Skeletal muscle tissue (tissue), 4 donors: ENCODE results near the gene SND1. TPM values are rescaled to one million over a fixed set of nuclear protein-coding genes. Genes with fewer than 3 reads are reported as not detected.

ENCODE experiments used
- H3K27ac ChIP-seq: one replicate; pipeline ENCODE4 v1.7.0; 2013; ENCODE audit warnings: mild to moderate bottlenecking, low read depth, low read length, inconsistent platforms
- H3K27me3 ChIP-seq, 3 donors: one replicate each; pipeline ENCODE4 v1.7.0; 2013; ENCODE audit warnings: low read length in 3 of 3; ENCODE audit not compliant: control insufficient read depth in 3 of 3, insufficient read depth in 3 of 3
- H3K36me3 ChIP-seq, 3 donors: one replicate each; pipeline ENCODE4 v1.7.0; 2013; ENCODE audit warnings: low read length in 3 of 3; ENCODE audit not compliant: control insufficient read depth in 3 of 3, insufficient read depth in 3 of 3
- H3K4me1 ChIP-seq, 3 donors: one replicate each; pipeline ENCODE4 v1.7.0; 2013; ENCODE audit warnings: low read length in 3 of 3, mild to moderate bottlenecking in 3 of 3; ENCODE audit not compliant: control insufficient read depth in 3 of 3, insufficient read depth in 3 of 3
- H3K4me3 ChIP-seq, 3 donors: one replicate each; pipeline ENCODE4 v1.7.0; 2013; ENCODE audit warnings: low read length in 3 of 3
- H3K9ac ChIP-seq, 3 donors: one replicate each; pipeline ENCODE4 v1.7.0; 2013; ENCODE audit warnings: low read length in 3 of 3, mild to moderate bottlenecking in 3 of 3, moderate library complexity in 2 of 3, low read depth in 1 of 3
- H3K9me3 ChIP-seq, 3 donors: one replicate each; pipeline ENCODE4 v1.7.0; 2013; ENCODE audit warnings: low read length in 3 of 3; ENCODE audit not compliant: control insufficient read depth in 3 of 3
- total RNA-seq: library from RNA; depleted of rRNA; stranded (reverse); fragments of >200 nt; gene quantifications from one replicate; pipeline ENCODE4 v1.2.3, GENCODE V29; 2014
- donor health status: Osteomylitis.

Gene SND1
- total RNA-seq, 1 donor from 2014 or later, result 104 TPM

GRCh38 chr7:128078309-128078708, 426.3 kb downstream of the SND1 start:
- Histone ChIP-seq H3K9me3 (no peaks in the 10 kb centered on the region), H3K36me3 (peaks cover 12 to 21% (median 14%) of the 10 kb centered on the region in 3 donors), H3K9ac (no peak overlapping the region), H3K4me1 (peaks cover 0 to 3% (median 0%) of the 10 kb centered on the region in 3 donors), H3K27me3 (no peaks in the 10 kb centered on the region), H3K4me3 (no peak overlapping the region), H3K27ac (no peak overlapping the region)

DNA sequence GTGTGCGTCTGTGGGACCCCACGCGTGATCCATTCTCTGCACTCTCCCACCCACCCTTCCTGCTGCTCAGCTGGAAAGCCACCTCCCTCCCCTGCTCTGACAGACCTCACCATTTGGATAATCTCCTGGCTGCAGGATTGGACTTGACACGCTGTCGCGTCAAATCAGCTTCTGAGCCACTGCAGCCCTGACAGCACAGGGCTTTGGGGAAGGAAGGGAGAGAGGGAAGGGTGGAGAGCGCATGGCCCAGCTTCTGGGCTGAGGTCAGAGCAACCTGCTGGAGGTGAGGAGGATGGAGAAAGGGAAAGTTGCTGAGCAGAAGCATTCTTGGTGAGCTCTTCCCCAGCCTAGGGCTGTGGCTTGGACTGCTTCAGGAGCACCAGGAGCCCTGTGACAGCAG, 428.2 kb downstream of the SND1 start:
- Histone ChIP-seq H3K36me3 (peaks cover 9 to 19% (median 12%) of the 10 kb centered on the region in 3 donors), H3K4me3 (no peak overlapping the region), H3K27ac (no peak overlapping the region), H3K27me3 (no peaks in the 10 kb centered on the region), H3K4me1 (peaks cover 0 to 3% (median 0%) of the 10 kb centered on the region in 3 donors), H3K9ac (no peak overlapping the region), H3K9me3 (no peaks in the 10 kb centered on the region)

GRCh38 chr7:128081351-128081750, 429.4 kb downstream of the SND1 start:
- peaks cover 18 to 27% (median 20%) of the 10 kb centered on the region in 3 donors for H3K36me3 ChIP-seq
- H3K9ac ChIP-seq, result no peak overlapping the region
- peaks cover 0 to 4% (median 3%) of the 10 kb centered on the region in 3 donors for H3K4me1 ChIP-seq
- no peaks in the 10 kb centered on the region for H3K9me3 ChIP-seq
- no peak overlapping the region for H3K4me3 ChIP-seq
- no peaks in the 10 kb centered on the region for H3K27me3 ChIP-seq
- H3K27ac ChIP-seq, result no peak overlapping the region

GRCh38 chr7:128081808-128082207, 429.8 kb downstream of the SND1 start:
- H3K27me3 ChIP-seq, result no peaks in the 10 kb centered on the region
- H3K9ac ChIP-seq, result peak overlapping the region in 1 of 3 donors; percentile 51
- no peaks in the 10 kb centered on the region for H3K9me3 ChIP-seq
- peaks cover 18 to 27% (median 23%) of the 10 kb centered on the region in 3 donors for H3K36me3 ChIP-seq
- peaks cover 0 to 4% (median under 1%) of the 10 kb centered on the region in 3 donors for H3K4me1 ChIP-seq
- H3K27ac ChIP-seq, result no peak overlapping the region
- H3K4me3 ChIP-seq, result no peak overlapping the region

DNA sequence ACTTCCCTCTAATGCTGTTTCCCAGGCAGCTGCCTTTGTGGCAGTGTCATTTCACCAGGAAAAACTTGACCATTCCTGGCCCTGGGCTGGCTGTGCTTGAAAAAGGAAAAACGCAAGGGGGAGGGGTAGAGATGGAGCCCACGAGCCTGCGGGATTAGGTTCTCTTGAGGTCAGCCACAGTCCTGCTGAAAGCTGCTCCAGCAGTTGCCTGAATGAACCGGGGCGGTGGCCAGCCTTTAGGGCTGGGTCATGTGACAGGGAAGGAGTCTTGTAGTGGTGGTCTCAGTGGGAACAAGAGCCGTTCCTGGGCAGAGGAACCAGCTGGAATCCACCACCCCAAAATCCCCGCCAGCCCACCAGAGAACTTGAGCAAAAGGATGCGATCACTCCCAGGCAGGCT, 430.4 kb downstream of the SND1 start:
- Histone ChIP-seq H3K9me3 (no peaks in the 10 kb centered on the region), H3K4me3 (no peak overlapping the region), H3K36me3 (peaks cover 21 to 31% (median 28%) of the 10 kb centered on the region in 3 donors), H3K4me1 (peaks cover 0 to 4% (median 0%) of the 10 kb centered on the region in 3 donors), H3K27ac (no peak overlapping the region), H3K27me3 (no peaks in the 10 kb centered on the region), H3K9ac (no peak overlapping the region)

DNA sequence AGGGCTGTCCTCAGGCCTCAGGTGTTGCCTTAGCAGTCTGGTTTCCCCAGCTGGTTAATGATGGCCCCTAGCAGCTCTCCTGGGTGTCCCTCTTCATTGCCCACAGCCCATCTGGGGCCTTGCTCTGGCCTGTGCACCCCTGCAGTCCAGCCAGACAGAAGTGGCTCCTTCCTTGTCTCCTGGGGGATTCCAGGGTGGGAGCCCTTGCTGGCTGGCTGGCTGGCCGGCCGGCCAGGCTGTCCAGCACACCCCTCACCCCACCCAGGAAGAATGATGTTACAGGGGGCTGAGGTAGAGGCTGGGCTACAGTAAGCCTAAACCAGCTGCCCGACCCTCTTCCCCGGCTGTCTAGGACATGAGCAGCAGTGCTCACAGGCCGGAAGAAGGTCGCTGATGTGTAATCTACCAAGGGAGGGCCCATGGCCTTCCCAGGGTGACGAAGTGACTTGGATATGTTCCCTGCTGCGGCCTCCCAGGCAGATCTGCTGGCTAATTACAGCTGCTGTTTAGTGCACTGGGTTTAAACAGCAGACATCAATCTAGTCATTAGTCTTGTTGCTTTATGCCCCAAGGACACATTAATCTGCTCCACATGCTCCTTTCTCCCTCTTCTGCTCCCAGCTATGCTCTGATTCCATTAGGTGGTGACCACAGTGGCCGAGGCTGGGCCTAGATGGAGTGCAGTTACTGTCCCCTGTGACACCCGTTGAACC, 433.1 kb downstream of the SND1 start:
- H3K27me3 ChIP-seq, result no peaks in the 10 kb centered on the region
- peaks cover 28 to 36% (median 33%) of the 10 kb centered on the region in 3 donors for H3K36me3 ChIP-seq
- no peak overlapping the region for H3K9ac ChIP-seq
- no peak overlapping the region for H3K27ac ChIP-seq
- H3K9me3 ChIP-seq, result no peaks in the 10 kb centered on the region
- H3K4me1 ChIP-seq, result peaks cover 0 to 4% (median 0%) of the 10 kb centered on the region in 3 donors
- H3K4me3 ChIP-seq, result no peak overlapping the region

GRCh38 chr7:128090492-128090891, 438.5 kb downstream of the SND1 start:
- Histone ChIP-seq H3K9ac (no peak overlapping the region), H3K27me3 (no peaks in the 10 kb centered on the region), H3K9me3 (no peaks in the 10 kb centered on the region), H3K27ac (no peak overlapping the region), H3K4me3 (no peak overlapping the region), H3K4me1 (peaks cover 0 to 2% (median 0%) of the 10 kb centered on the region in 3 donors), H3K36me3 (peaks cover 38 to 42% (median 38%) of the 10 kb centered on the region in 3 donors)

- Histone ChIP-seq H3K9ac (no peak overlapping the region), H3K27ac (no peak overlapping the region), H3K9me3 (no peaks in the 10 kb centered on the region), H3K4me3 (no peak overlapping the region), H3K36me3 (peaks cover 33 to 38% (median 35%) of the 10 kb centered on the region in 3 donors), H3K27me3 (no peaks in the 10 kb centered on the region), H3K4me1 (no peaks in the 10 kb centered on the region)
Measured at GRCh38 chr7:128091106-128091505, 439.1 kb downstream of the SND1 start.

GRCh38 chr7:128092221-128092620, 440.2 kb downstream of the SND1 start:
- Histone ChIP-seq H3K27ac (no peak overlapping the region), H3K4me1 (no peaks in the 10 kb centered on the region), H3K27me3 (no peaks in the 10 kb centered on the region), H3K36me3 (peaks cover 25 to 35% (median 29%) of the 10 kb centered on the region in 3 donors), H3K4me3 (no peak overlapping the region), H3K9me3 (no peaks in the 10 kb centered on the region), H3K9ac (no peak overlapping the region)
